PC-3 (cell line): Measurements from ENCODE around the gene DOP1B.

ENCODE experiments used
- CTCF ChIP-seq: fragments of 300-600 bp; sonication (generic); conservative IDR thresholded peaks from 2 replicates; pipeline ENCODE4 v1.5.1; 2017; ENCODE audit warnings: antibody characterized with exemption, low read depth, mild to moderate bottlenecking, low read length
- EZH2 ChIP-seq: fragments of 300-600 bp; sonication (generic); IDR thresholded peaks from one replicate; pipeline ENCODE4 v1.6.1; 2017; ENCODE audit warnings: antibody characterized with exemption, mild to moderate bottlenecking, low read length; ENCODE audit not compliant: unreplicated experiment
- EZH2phosphoT487 ChIP-seq: fragments of 300-600 bp; sonication (generic); IDR thresholded peaks from 2 replicates; pipeline ENCODE4 v1.6.1; 2018; ENCODE audit warnings: mild to moderate bottlenecking, antibody characterized with exemption, low read length, borderline replicate concordance

- no peak for TF ChIP-seq CTCF
- no peak for TF ChIP-seq EZH2
- TF ChIP-seq EZH2phosphoT487, result no peak
Measured at GRCh38 chr21:36160850-36161178, 4.2 kb downstream of the DOP1B start.
